ENCODE measurements around the gene AGAP5. TPM values are rescaled to one million over a fixed set of nuclear protein-coding genes. Genes with fewer than 3 reads are reported as not detected.
A peak's percentile ranks its signal among the peaks of the same experiment; 100 is the strongest.

AGAP5 gene
- total and polyA plus RNA-seq, 2 of the 8 experiments (the other 6 are each of a cell fraction or from before 2014, with no cell fraction given): 5.4 to 6.0 TPM

GRCh38 chr10:73743905-73744663 is 46.2 kb upstream of the AGAP5 start, which contains the start of gene SEC24C (continued):
- TF ChIP-seq RNF2 (IDR thresholded peaks at IDR 0.05; ENCODE audit: borderline replicate concordance, low read depth, low read length, missing control alignments, poor library complexity, severe bottlenecking) (no peak), SP1 (IDR thresholded peaks at IDR 0.05; ENCODE audit: low read depth, low read length) (peak; percentile 68; the same call in 1 of the 2 replicates), KDM4A (IDR thresholded peaks at IDR 0.05; ENCODE audit: low read depth, low read length, severe bottlenecking) (no peak), RXRA (IDR thresholded peaks at IDR 0.05; ENCODE audit: insufficient read depth, low read depth, low read length) (no peak), TBP (IDR thresholded peaks at IDR 0.05; ENCODE audit: low read depth, low read length) (peak; percentile 92), CEBPB (IDR thresholded peaks at IDR 0.05; ENCODE audit: low read depth, low read length) (no peak), SUZ12 (IDR thresholded peaks at IDR 0.05; ENCODE audit: low read length) (no peak), GTF2F1 (IDR thresholded peaks at IDR 0.05; ENCODE audit: borderline replicate concordance, low read depth, low read length) (peak; percentile 66; the same call in 1 of the 2 replicates), SIX5 (IDR thresholded peaks at IDR 0.05; ENCODE audit: low read depth, low read length) (no peak), POU5F1 (IDR thresholded peaks at IDR 0.05; ENCODE audit: low read depth, low read length) (no peak), CTBP2 (IDR thresholded peaks at IDR 0.05; ENCODE audit: borderline replicate concordance, insufficient read depth, insufficient read length, low read length) (no peak), SP4 (IDR thresholded peaks at IDR 0.05; ENCODE audit: low read length) (peak; percentile 51; the same call in 1 of the 2 replicates), RFX5 (IDR thresholded peaks at IDR 0.05; ENCODE audit: borderline replicate concordance, low read depth, low read length) (no peak), EZH2 (IDR thresholded peaks at IDR 0.05; ENCODE audit: low read depth, low read length, severe bottlenecking) (no peak), KDM5A (IDR thresholded peaks at IDR 0.05; ENCODE audit: low read length) (peak; percentile 66), E2F6 (IDR thresholded peaks at IDR 0.05) (no peak), HDAC6 (IDR thresholded peaks at IDR 0.05; ENCODE audit: low read depth, low read length) (no peak), RAD21 (IDR thresholded peaks at IDR 0.05 in 1 of 2, conservative IDR thresholded peaks at IDR 0.05 in 1 of 2; ENCODE audit: low read depth in 2 of 2, low read length in 2 of 2) (no peak), TAF7 (optimal IDR thresholded peaks at IDR 0.05; ENCODE audit: borderline replicate concordance, low read depth, low read length) (peak; percentile 80), TCF12 (IDR thresholded peaks at IDR 0.05; ENCODE audit: low read depth, low read length) (no peak), NANOG (IDR thresholded peaks at IDR 0.05; ENCODE audit: insufficient read depth, low read depth, low read length, poor library complexity, severe bottlenecking) (no peak), TAF1 (IDR thresholded peaks at IDR 0.05; ENCODE audit: low read depth, low read length) (peak; percentile 96)
